Nephron (organoid): Measurements from ENCODE around the gene DHRSX.
"Not testable (repeated sequence)": the region's sequence is repeated elsewhere in the genome, so short reads cannot be mapped to it uniquely, and the experiment has no call there.

Source experiments
- H3K27ac Mint-ChIP-seq, 3 experiments: 2 replicates each; pipeline ENCODE4 v1.8.0; 2020; ENCODE audit warnings: mixed read lengths in 3 of 3, mild to moderate bottlenecking in 2 of 3, moderate library complexity in 1 of 3
- H3K27me3 Mint-ChIP-seq: 2 replicates; pipeline ENCODE4 v1.8.0; 2021; ENCODE audit warnings: low read depth, mild to moderate bottlenecking, moderate library complexity, mixed read lengths
- H3K36me3 Mint-ChIP-seq: 2 replicates; pipeline ENCODE4 v1.8.0; 2020; ENCODE audit warnings: low read depth, mixed read lengths
- H3K4me1 Mint-ChIP-seq: 2 replicates; pipeline ENCODE4 v1.8.0; 2020; ENCODE audit warnings: mixed read lengths
- H3K4me3 Mint-ChIP-seq, 3 experiments: 2 replicates each; pipeline ENCODE4 v1.8.0; 2020; ENCODE audit warnings: mild to moderate bottlenecking in 3 of 3, mixed read lengths in 3 of 3, moderate library complexity in 2 of 3
- H3K9me3 Mint-ChIP-seq: 2 replicates; pipeline ENCODE4 v1.8.0; 2020; ENCODE audit warnings: mixed read lengths
- TF ChIP-seq, protein P1 (sequence below), 3 experiments: fragments of 200-600 bp; sonication (generic); IDR thresholded peaks; one replicate each; pipeline ENCODE4 v1.5.0; 2021; ENCODE audit warnings: antibody characterized with exemption in 3 of 3; ENCODE audit not compliant: unreplicated experiment in 3 of 3

Gene DHRSX

DNA sequence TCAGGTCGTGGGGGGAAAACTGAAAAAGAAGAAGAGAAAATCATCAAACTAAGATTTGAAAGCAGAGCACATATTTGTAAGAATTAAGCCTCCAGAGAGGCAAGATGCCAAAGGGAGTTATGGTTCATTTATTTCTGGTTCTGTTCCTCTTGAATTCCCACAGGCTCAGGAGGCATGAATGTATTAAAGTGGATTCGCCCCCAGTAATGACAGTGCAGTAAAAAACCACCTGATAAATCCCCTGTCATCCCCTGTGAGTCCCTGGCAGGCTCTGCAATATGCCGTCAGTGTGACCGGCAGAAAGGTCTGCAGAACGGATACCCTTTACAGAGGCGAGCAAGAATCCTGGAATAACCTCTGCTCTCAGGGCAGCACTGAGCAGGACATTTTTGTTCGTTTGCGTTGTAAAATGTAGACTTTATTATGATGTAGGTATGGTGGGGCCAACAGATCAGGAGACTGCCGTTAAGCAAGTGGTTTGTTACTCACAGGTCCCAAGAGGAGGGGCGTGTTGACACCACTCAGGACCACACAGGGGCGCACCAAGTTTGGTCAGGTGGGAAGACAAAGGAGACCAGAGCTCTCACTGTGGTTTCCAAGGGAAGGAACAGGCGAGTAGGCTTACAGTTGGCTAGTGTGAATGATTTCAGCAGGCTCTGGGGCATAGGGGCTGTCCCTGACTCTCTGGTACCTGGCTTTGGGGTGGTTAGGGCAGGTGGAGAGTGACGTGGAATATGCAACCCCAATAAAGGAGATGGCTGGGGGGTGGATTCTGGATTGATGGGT lies 75.3 kb downstream of the DHRSX start:
- H3K4me1 Mint-ChIP-seq = peaks cover 10% of the 10 kb centered on the region
- TF ChIP-seq, protein P1, sequence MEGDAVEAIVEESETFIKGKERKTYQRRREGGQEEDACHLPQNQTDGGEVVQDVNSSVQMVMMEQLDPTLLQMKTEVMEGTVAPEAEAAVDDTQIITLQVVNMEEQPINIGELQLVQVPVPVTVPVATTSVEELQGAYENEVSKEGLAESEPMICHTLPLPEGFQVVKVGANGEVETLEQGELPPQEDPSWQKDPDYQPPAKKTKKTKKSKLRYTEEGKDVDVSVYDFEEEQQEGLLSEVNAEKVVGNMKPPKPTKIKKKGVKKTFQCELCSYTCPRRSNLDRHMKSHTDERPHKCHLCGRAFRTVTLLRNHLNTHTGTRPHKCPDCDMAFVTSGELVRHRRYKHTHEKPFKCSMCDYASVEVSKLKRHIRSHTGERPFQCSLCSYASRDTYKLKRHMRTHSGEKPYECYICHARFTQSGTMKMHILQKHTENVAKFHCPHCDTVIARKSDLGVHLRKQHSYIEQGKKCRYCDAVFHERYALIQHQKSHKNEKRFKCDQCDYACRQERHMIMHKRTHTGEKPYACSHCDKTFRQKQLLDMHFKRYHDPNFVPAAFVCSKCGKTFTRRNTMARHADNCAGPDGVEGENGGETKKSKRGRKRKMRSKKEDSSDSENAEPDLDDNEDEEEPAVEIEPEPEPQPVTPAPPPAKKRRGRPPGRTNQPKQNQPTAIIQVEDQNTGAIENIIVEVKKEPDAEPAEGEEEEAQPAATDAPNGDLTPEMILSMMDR (IDR thresholded peaks at IDR 0.05; ENCODE audit: unreplicated experiment in 3 of 3) = no peak
- H3K36me3 Mint-ChIP-seq = peaks cover 80% of the 10 kb centered on the region
- no peak overlapping the region for H3K4me3 Mint-ChIP-seq
- peaks cover 3% of the 10 kb centered on the region for H3K27me3 Mint-ChIP-seq
- H3K9me3 Mint-ChIP-seq = peaks cover 17% of the 10 kb centered on the region
- H3K27ac Mint-ChIP-seq = peak overlapping the region in 1 of 3 experiments; percentile 7

DNA sequence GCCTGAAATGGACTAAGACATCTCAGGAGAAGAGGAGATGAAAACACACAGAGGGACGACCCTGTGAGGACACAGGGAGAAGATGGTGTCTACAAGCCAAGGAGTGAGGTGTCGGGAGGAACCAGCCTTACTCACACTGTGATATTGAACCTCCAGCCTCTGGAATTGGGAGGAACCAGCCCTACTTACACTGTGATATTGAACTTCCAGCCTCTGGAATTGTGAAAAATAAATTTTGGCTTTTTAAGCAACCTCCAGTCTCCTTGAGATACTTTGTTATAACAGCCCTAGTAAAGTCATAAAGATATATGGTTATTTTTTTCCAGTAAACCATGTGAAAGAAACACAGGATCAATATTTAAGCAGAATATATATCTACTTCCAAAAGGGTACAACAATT lies 76.5 kb downstream of the DHRSX start:
- H3K36me3 Mint-ChIP-seq = peaks cover 72% of the 10 kb centered on the region
- peaks cover 10% of the 10 kb centered on the region for H3K4me1 Mint-ChIP-seq
- H3K27ac Mint-ChIP-seq = no peak overlapping the region
- H3K4me3 Mint-ChIP-seq = no peak overlapping the region
- TF ChIP-seq, protein P1 (IDR thresholded peaks at IDR 0.05; ENCODE audit: unreplicated experiment in 3 of 3) = no peak
- H3K27me3 Mint-ChIP-seq = peaks cover 3% of the 10 kb centered on the region
- peaks cover 17% of the 10 kb centered on the region for H3K9me3 Mint-ChIP-seq

DNA sequence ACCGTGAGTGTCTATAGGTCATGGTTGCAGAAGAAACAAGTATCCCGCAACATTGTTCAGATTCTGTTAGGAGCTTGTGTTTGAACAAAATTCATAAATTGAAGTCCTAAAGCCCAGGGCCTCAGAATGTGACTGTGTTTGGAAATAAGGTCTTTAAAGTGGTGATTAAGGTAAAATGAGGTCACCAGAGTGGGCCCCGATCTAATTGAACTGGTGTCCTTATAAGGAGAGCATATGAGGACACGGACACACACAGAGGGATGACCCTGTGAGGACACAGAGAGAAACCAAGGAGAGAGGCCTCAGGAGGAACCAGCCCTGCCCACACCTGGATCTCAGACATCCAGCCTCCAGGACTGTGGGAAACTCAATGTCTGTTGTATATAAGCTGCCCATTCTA lies 76.9 kb downstream of the DHRSX start:
- Mint-ChIP-seq H3K4me3 (no peak overlapping the region), H3K4me1 (peaks cover 10% of the 10 kb centered on the region), H3K27me3 (peaks cover 3% of the 10 kb centered on the region), H3K27ac (no peak overlapping the region), H3K36me3 (peaks cover 71% of the 10 kb centered on the region), H3K9me3 (peaks cover 17% of the 10 kb centered on the region)
- TF ChIP-seq, protein P1 (IDR thresholded peaks at IDR 0.05; ENCODE audit: unreplicated experiment in 3 of 3) = no peak

DNA sequence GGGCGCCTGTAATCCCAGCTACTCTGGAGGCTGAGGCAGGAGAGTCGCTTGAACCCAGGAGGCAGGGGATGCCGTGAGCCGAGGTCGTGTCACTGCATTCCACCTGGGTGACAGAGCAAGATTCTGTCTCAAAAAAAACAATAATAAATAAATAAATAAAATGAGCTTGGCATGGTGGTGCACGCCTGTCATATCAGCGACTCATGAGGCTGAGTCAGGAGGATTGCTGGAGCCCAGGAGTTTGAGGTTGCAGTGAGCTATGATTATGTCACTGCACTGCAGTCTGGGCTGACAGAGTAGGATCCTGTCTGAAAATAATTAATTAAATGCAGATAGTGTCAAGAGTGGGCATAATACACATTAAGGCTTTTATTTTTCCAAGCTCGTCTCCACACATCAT lies 77.5 kb downstream of the DHRSX start:
- Mint-ChIP-seq H3K27ac (no peak overlapping the region), H3K36me3 (peaks cover 64% of the 10 kb centered on the region), H3K4me3 (no peak overlapping the region), H3K27me3 (peaks cover 3% of the 10 kb centered on the region), H3K9me3 (peaks cover 17% of the 10 kb centered on the region), H3K4me1 (peaks cover 10% of the 10 kb centered on the region)
- TF ChIP-seq, protein P1 (IDR thresholded peaks at IDR 0.05; ENCODE audit: unreplicated experiment in 3 of 3) = no peak

DNA sequence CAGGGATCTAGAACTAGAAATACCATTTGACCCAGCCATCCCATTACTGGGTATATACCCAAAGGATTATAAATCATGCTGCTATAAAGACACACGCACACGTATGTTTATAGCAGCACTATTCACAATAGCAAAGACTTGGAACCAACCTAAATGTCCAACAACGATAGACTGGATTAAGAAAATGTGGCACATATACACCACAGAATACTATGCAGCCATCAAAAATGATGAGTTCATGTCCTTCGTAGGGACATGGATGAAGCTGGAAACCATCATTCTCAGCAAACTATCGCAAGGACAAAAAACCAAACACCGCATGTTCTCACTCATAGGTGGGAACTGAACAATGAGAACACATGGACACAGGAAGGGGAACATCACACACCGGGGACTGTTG lies 81.4 kb downstream of the DHRSX start:
- H3K27me3 Mint-ChIP-seq, H3K4me3 Mint-ChIP-seq, H3K27ac Mint-ChIP-seq, H3K4me1 Mint-ChIP-seq, H3K9me3 Mint-ChIP-seq: not testable (repeated sequence)
- H3K36me3 Mint-ChIP-seq = peaks cover 31% of the 10 kb centered on the region

DNA sequence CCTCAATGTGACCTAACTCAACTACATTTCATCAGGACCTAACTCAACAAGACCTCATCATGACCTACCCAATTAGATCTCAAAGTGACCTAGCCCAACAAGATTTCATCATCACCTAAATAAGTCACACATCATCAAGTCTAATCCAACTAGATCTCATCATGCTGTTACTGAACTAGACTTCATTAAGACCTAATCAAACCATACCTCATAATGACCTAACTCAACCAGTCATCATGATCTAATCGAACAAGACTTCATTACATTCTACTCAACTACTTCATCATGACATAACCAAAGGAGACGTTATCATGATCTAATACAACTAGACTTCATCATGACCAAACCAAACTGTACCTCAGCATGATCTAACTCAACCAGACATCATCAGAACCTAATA lies 82.8 kb downstream of the DHRSX start:
- Mint-ChIP-seq H3K4me1 (no peaks in the 10 kb centered on the region), H3K36me3 (peaks cover 20% of the 10 kb centered on the region), H3K4me3 (no peak overlapping the region), H3K9me3 (peaks cover 2% of the 10 kb centered on the region), H3K27me3 (no peaks in the 10 kb centered on the region), H3K27ac (no peak overlapping the region)
- TF ChIP-seq, protein P1 (IDR thresholded peaks at IDR 0.05; ENCODE audit: unreplicated experiment in 3 of 3) = no peak
